ENCODE measurements around the gene BTG2.

DNA sequence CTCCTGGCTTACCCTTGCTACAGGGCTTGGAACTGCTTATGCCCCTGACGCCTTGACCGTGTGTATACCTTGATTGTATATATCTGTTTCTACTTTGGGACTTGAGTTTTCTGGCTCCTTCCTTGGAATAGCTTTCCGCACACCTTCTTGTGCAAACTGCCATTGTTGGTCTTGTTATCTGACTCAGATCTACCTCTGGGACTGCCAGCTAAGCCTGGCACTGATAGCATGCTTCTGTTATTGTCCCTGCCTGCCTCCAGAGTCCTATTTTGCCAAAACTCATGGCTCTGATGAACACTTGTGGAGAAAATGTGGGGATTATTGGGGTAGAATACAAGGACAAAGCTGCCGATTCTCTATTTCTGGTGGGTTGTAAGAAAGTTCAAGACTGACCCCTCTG, 30.2 kb downstream of the BTG2 start:
- no peak for TF ChIP-seq MLX (CRISPR knock-in tag; IDR thresholded peaks at IDR 0.05)
- TF ChIP-seq IRF2 (CRISPR knock-in tag; IDR thresholded peaks at IDR 0.05; ENCODE audit: borderline replicate concordance, low read depth): no peak
- no peak for TF ChIP-seq ATF2 (CRISPR knock-in tag; IDR thresholded peaks at IDR 0.05; ENCODE audit: borderline replicate concordance, low read depth)

Data from WTC11 (cell line).